Right lung (tissue), 10 donors: ENCODE measurements around the gene OR5AK2. TPM values are rescaled to one million over a fixed set of nuclear protein-coding genes. Genes with fewer than 3 reads are reported as not detected.
"Not testable (repeated sequence)": the region's sequence is repeated elsewhere in the genome, so short reads cannot be mapped to it uniquely, and the experiment has no call there.

Experiments used
- DNase-seq, 2 donors: peaks; one replicate each; pipeline ENCODE4 v3.0.0-alpha.2; 2013
- long read RNA-seq, 8 donors: transcript quantifications; one replicate each; lab custom pipeline, GENCODE V29; 2026
- polyA plus RNA-seq, 5 donors: library from polyadenylated mRNA; unstranded; fragments of 120-200 nt; gene quantifications; one replicate each; pipeline versions ENCODE4 v1.2.1 to v1.2.3, GENCODE V29; 2013; ENCODE audit warnings: inconsistent platforms in 1 of 5, low replicate concordance in 1 of 5; ENCODE audit not compliant: insufficient read length in 5 of 5, insufficient read depth in 1 of 5

Gene OR5AK2
- under 1 TPM in 4 of 5 donors, not detected in 1; 0.18 to 0.38 (median 0.28) TPM for polyA plus RNA-seq
- long read RNA-seq, donor 1: 0 reads
- long read RNA-seq, donor 2: 0 reads
- long read RNA-seq, donor 3: 0 reads
- long read RNA-seq, donor 4: 0 reads
- long read RNA-seq, donor 5, partial matches to known transcripts: 0 of 1 reads
- long read RNA-seq, donor 5, other reads (novel, unspliced or antisense): 0 of 1 reads
- long read RNA-seq, donor 6: 0 reads
- long read RNA-seq, donor 7, partial matches to known transcripts: 0 of 1 reads
- long read RNA-seq, donor 7, other reads (novel, unspliced or antisense): 0 of 1 reads
- long read RNA-seq, donor 8: 0 reads

DNA sequence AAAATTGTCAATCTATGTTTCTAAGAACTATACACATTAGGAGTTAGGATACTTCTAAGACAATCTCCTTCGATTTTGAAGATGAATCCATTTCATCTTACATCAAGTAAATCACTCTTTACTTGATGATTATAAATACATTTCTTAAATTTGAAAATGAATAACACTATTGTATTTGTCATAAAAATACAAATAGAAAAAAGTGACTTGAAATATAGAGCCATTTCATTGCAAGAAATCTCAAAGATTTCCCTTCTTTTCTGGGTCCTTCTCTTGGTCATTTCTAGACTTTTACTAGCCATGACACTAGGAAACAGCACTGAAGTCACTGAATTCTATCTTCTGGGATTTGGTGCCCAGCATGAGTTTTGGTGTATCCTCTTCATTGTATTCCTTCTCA lies at the start of gene OR5AK2:
Gene OR5AK2, plus strand, starts transcription at position 301 of the 400 bp plus-strand sequence. Its CDS starts 0 bp downstream, at position 301.
- no peak for DNase-seq

DNA sequence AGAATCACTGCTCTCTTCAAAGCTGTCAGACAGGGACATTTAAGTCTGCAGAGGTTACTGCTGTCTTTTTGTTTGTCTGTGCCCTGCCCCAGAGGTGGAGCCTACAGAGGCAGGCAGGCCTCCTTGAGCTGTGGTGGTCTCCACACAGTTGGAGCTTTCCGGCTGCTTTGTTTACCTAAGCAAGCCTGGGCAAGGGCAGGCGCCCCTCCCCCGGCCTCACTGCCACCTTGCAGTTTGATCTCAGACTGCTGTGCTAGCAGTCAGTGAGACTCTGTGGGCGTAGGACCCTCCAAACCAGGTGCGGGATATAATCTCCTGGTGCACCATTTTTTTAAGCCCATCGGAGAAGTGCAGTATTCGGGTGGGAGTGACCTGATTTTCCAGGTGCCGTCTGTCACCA lies 43.2 kb upstream of the OR5AK2 start:
- DNase-seq: not testable (repeated sequence)

DNA sequence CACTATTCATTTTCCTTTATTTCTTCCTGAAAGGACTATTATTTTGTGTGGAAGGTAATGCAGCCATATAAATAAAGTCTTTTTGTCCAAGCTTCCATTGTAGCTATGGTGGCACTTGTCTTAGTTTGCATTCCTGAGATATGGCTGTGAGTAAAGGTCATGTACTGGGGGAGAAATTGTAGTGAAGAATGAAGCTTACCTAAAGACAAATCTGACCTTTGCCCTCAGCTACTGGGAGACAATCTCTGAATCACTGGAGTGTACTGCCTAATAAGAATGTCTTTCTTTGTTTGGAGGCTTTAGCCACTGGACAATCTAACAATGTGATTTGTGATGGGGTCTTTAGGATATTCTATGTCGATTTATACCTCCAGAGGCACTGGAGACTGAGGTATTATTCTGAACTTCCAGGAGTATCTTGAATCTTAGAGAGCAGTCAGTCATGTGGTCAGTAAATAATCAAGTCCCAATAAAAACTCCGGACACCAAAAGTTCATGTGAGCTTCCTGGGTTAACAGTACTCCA lies 39.7 kb upstream of the OR5AK2 start:
- no peak for DNase-seq

- no peak for DNase-seq
These were observed 38.2 kb upstream of the OR5AK2 start for GRCh38 chr11:56950510-56950909.

- DNase-seq: not testable (repeated sequence)
These were observed 34.8 kb upstream of the OR5AK2 start for GRCh38 chr11:56953907-56954306.

DNA sequence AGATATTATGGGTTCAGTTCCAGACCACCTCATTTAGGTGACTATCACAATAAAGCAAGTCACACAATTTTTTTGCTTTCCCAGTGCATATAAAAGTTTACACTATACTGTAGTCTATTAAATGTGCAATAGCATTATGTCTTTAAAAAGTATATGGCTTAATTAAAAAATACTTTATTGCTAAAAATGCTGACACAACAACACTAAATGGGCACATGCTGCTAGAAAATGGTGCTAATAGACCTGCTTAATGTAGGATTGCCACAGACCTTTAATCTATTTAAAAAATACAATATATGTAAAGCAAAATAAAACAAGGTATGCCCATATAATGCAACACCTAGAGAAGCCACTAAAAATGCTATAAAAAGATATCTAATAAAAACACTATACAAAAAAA lies 27.1 kb upstream of the OR5AK2 start:
- no peak for DNase-seq

- no peak for DNase-seq
These were observed 21.0 kb upstream of the OR5AK2 start for GRCh38 chr11:56967726-56968125.

GRCh38 chr11:56968524-56968923 lies 20.2 kb upstream of the OR5AK2 start:
- DNase-seq: no peak

GRCh38 chr11:56977314-56977713 lies 11.4 kb upstream of the OR5AK2 start:
- DNase-seq: no peak

- DNase-seq: no peak
These were observed 2.0 kb downstream of the OR5AK2 start for GRCh38 chr11:56990702-56991101.

DNA sequence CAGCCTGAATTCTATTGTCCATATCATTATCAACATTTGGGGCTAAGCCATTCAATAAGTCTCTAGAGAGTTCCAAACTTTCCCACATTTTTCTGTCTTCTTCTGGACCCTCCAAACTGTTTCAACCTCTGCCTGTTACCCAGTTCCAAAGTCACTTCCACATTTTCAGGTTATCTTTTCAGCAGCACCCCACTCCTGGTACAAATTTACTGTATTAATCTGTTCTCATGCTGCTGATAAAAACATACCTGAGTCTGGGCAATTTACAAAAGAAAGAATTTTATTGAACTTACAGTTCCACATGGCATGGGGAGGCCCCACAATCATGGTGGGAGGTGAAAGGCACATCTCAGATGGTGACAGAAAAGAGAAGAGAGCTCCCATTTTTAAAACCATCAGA lies 5.8 kb downstream of the OR5AK2 start:
- DNase-seq: no peak

GRCh38 chr11:57001674-57002401 lies 13.1 kb downstream of the OR5AK2 start:
- no peak for DNase-seq

DNA sequence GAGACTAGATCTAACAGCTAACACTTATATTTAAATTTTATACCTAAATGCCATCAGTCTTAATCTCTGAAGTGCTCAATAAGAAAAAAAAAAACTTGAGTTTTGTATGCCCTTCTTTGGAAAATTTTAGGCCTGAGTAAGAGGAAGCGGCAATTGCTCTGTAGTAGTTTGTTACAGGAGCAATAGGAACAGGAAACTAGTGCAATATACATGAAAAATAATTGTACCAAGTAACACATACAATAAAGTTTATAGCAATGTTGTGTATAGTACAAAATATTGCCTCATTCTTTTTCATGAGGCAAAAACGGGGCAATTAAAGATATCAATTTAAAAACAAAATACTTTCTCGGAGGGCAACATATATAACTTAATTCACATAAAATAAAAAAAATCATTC lies 19.7 kb downstream of the OR5AK2 start:
- no peak for DNase-seq

GRCh38 chr11:57015679-57016078 lies 27.0 kb downstream of the OR5AK2 start:
- no peak for DNase-seq

GRCh38 chr11:57031556-57031955 lies 42.8 kb downstream of the OR5AK2 start:
- no peak for DNase-seq

Other genes starting within 250 kb of the OR5AK2 start
- not detected for gene OR9G4, start 240.2 kb upstream of the OR5AK2 start, polyA plus RNA-seq
- gene LRRC55, start 193.0 kb downstream of the OR5AK2 start, polyA plus RNA-seq: 1 to 10 TPM; 2.2 to 3.4 (median 2.9) TPM
- 100 to 1,000 TPM; 126 to 174 (median 152) TPM for gene APLNR, start 248.3 kb downstream of the OR5AK2 start, polyA plus RNA-seq